Suprapubic skin (tissue), 4 donors: ENCODE results near the gene TNIP1. TPM values are rescaled to one million over a fixed set of nuclear protein-coding genes. Genes with fewer than 3 reads are reported as not detected.

Source experiments
- DNase-seq, 2 donors: peaks; one replicate each; pipeline ENCODE4 v3.0.0-alpha.2; 2019; ENCODE audit warnings: low spot score in 2 of 2
- H3K27ac ChIP-seq: fragments of 200-600 bp; sonication (generic); one replicate; pipeline ENCODE4 v1.5.1; 2019
- H3K27me3 ChIP-seq: fragments of 200-600 bp; sonication (generic); one replicate; pipeline ENCODE4 v1.5.1; 2019
- H3K36me3 ChIP-seq: fragments of 200-600 bp; sonication (generic); one replicate; pipeline ENCODE4 v1.5.1; 2019
- H3K4me1 ChIP-seq: fragments of 200-600 bp; sonication (generic); one replicate; pipeline ENCODE4 v1.5.1; 2019
- H3K4me3 ChIP-seq: fragments of 200-600 bp; sonication (generic); one replicate; pipeline ENCODE4 v1.5.1; 2019; ENCODE audit warnings: mild to moderate bottlenecking
- H3K9me3 ChIP-seq: fragments of 200-600 bp; sonication (generic); one replicate; pipeline ENCODE4 v1.5.1; 2019
- EP300 ChIP-seq: sonication (generic); formaldehyde crosslinking; IDR thresholded peaks from one replicate; pipeline ENCODE4 v1.6.1; 2017; ENCODE audit warnings: antibody characterized with exemption
- POLR2A ChIP-seq, 2 donors: fragments of 450-650 bp; IDR thresholded peaks; one replicate each; pipeline ENCODE4 v1.6.1; 2017; ENCODE audit warnings: antibody characterized with exemption in 2 of 2, mild to moderate bottlenecking in 2 of 2, moderate library complexity in 2 of 2
- POLR2AphosphoS5 ChIP-seq, 3 donors: sonication (generic); formaldehyde crosslinking; IDR thresholded peaks; one replicate each; pipeline ENCODE4 v1.6.1; 2017; ENCODE audit warnings: antibody characterized with exemption in 3 of 3
- WGBS: methylation state at CpG from one replicate; pipeline ENCODE4 v1.1.5; 2018; 5-methylcytosine and 5-hydroxymethylcytosine counted together
- total RNA-seq, 4 donors: library from RNA; depleted of rRNA; stranded (reverse); fragments of >200 nt; gene quantifications; one replicate each; pipeline ENCODE4 v1.1.0, GENCODE V29; 2016
- TF ChIP-seq, protein P1 (sequence below), 2 donors: fragments of 200-600 bp in 1 of 2; fragments of 450-650 bp in 1 of 2; sonication (generic) in 1 of 2; IDR thresholded peaks; one replicate each; pipeline ENCODE4 v1.5.1; 2016 to 2019; ENCODE audit warnings: antibody characterized with exemption in 2 of 2, mild to moderate bottlenecking in 1 of 2, moderate library complexity in 1 of 2

Gene TNIP1
- total RNA-seq, 4 donors from 2014 or later, result 47.5 to 94.7 (median 70.9) TPM

DNA sequence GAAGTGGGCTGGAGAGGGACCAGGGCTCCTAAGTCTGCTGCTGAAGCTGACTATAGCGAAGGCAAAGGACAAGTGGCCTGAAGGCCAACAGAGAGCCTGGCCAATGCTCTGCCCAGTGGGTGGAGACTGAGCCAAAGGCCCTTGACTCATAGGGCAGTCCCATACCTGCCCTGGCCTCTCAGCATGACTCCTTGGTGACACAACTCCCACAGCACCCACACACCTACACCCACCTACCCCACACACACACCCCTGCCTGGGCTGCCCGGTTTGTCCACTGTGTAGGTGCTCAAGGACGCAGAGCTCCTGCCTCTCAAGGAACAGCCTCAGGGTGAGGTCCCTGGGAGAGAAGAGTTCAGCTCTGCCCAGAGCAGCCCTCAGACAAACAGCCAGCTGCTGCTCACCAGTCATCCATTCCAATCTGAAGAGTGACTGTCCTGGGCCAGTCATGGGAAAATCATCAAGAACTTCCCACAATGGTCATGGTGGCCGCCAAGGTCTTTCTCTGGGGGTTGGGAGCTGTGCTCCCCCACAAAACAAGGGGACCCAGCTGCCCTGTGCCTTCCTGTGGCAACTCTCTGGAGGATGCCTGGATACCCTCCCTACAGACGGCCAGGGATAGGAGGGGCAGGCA, 5.0 kb downstream of the TNIP1 start:
- peaks cover 7% of the 10 kb centered on the region for H3K36me3 ChIP-seq
- no peaks in the 10 kb centered on the region for H3K9me3 ChIP-seq
- no peak overlapping the region for H3K27ac ChIP-seq
- H3K27me3 ChIP-seq, result no peaks in the 10 kb centered on the region
- TF ChIP-seq EP300, result no peak
- TF ChIP-seq POLR2AphosphoS5 (IDR thresholded peaks at IDR 0.05), result no peak
- no peak for TF ChIP-seq POLR2A (IDR thresholded peaks at IDR 0.05)
- TF ChIP-seq, protein P1, sequence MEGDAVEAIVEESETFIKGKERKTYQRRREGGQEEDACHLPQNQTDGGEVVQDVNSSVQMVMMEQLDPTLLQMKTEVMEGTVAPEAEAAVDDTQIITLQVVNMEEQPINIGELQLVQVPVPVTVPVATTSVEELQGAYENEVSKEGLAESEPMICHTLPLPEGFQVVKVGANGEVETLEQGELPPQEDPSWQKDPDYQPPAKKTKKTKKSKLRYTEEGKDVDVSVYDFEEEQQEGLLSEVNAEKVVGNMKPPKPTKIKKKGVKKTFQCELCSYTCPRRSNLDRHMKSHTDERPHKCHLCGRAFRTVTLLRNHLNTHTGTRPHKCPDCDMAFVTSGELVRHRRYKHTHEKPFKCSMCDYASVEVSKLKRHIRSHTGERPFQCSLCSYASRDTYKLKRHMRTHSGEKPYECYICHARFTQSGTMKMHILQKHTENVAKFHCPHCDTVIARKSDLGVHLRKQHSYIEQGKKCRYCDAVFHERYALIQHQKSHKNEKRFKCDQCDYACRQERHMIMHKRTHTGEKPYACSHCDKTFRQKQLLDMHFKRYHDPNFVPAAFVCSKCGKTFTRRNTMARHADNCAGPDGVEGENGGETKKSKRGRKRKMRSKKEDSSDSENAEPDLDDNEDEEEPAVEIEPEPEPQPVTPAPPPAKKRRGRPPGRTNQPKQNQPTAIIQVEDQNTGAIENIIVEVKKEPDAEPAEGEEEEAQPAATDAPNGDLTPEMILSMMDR (IDR thresholded peaks at IDR 0.05), result no peak
- H3K4me1 ChIP-seq, result peaks cover 56% of the 10 kb centered on the region
- H3K4me3 ChIP-seq, result no peak overlapping the region
- DNase-seq, result no peak
- WGBS, result 75% methylated on average over 4 of the region's 5 CpGs

DNA sequence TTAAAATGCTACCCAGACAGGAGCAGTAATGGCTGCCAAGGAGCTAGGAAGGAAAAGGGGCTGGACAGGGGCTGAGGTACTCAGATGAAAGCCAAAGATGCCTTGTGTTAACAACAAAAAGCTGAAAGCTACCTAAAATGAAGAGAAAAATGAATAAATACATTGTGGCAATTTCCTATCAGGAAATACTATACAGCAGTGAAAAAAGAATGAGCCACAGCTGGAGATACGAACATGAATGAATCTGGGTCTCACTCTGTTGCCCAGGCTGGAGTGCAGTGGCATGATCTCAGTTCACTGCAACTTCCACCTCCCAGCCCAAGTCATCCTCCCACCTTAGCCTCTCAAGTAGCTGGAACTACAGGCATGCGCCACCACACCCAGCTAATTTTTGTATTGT, 6.3 kb downstream of the TNIP1 start:
- Histone ChIP-seq H3K36me3 (peaks cover 7% of the 10 kb centered on the region), H3K27ac (no peak overlapping the region), H3K4me1 (peaks cover 56% of the 10 kb centered on the region), H3K27me3 (no peaks in the 10 kb centered on the region), H3K4me3 (no peak overlapping the region), H3K9me3 (no peaks in the 10 kb centered on the region)
- no peak for DNase-seq
- 95% methylated on average over 2 of the region's 2 CpGs for WGBS
- TF ChIP-seq POLR2AphosphoS5 (IDR thresholded peaks at IDR 0.05), result no peak
- no peak for TF ChIP-seq EP300
- no peak for TF ChIP-seq POLR2A (IDR thresholded peaks at IDR 0.05)
- TF ChIP-seq, protein P1 (IDR thresholded peaks at IDR 0.05), result no peak

DNA sequence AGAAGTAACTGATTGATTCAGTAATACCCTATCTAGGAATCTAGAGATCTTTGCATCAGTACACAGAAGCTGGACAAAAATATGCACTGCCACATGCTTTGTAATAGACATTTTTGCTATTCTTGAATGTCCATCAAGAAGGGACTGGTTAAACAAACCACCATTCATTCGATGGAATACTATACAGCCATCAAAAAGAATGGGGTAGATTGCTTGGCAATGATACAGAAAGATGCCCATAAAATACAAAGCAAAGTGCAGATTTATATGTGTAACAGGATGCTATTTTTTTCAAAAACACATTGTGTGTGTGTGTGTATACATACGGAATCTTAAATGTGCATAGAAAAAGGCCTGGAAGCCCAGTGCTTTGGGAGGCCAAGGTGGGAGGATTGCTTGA, 7.6 kb downstream of the TNIP1 start:
- H3K4me1 ChIP-seq, result peaks cover 56% of the 10 kb centered on the region
- 95% methylated on average over 2 of the region's 2 CpGs for WGBS
- TF ChIP-seq POLR2AphosphoS5 (IDR thresholded peaks at IDR 0.05) (no peak), POLR2A (IDR thresholded peaks at IDR 0.05) (no peak)
- TF ChIP-seq, protein P1 (IDR thresholded peaks at IDR 0.05), result no peak
- DNase-seq, result no peak
- no peak overlapping the region for H3K4me3 ChIP-seq
- no peaks in the 10 kb centered on the region for H3K36me3 ChIP-seq
- no peaks in the 10 kb centered on the region for H3K27me3 ChIP-seq
- H3K9me3 ChIP-seq, result no peaks in the 10 kb centered on the region
- H3K27ac ChIP-seq, result no peak overlapping the region

DNA sequence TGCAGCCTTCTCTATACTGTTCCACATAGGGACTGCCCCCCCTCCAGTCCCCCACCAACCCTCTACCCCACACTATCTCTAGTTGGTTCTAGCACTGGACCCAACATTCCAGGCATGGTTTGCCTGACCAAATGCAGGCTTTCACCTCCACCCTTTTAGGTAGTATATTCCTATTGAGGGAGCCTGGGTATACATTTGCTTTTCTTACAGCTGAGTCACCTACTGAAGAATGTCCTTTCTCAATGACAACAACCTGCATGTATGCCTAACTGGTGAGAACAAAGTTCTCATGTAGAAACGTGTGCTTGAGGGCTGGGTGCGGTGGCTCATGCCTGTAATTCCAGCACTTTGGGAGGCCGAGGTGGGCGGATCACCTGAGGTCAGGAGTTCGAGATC, 8.2 kb downstream of the TNIP1 start:
- Histone ChIP-seq H3K4me3 (no peak overlapping the region), H3K4me1 (peaks cover 56% of the 10 kb centered on the region), H3K27me3 (no peaks in the 10 kb centered on the region), H3K27ac (peak overlapping the region; percentile 22), H3K9me3 (no peaks in the 10 kb centered on the region), H3K36me3 (no peaks in the 10 kb centered on the region)
- 47% methylated on average over 5 of the region's 5 CpGs for WGBS
- TF ChIP-seq POLR2A (IDR thresholded peaks at IDR 0.05), result no peak
- TF ChIP-seq EP300, result no peak
- TF ChIP-seq, protein P1 (IDR thresholded peaks at IDR 0.05), result no peak
- DNase-seq, result no peak

DNA sequence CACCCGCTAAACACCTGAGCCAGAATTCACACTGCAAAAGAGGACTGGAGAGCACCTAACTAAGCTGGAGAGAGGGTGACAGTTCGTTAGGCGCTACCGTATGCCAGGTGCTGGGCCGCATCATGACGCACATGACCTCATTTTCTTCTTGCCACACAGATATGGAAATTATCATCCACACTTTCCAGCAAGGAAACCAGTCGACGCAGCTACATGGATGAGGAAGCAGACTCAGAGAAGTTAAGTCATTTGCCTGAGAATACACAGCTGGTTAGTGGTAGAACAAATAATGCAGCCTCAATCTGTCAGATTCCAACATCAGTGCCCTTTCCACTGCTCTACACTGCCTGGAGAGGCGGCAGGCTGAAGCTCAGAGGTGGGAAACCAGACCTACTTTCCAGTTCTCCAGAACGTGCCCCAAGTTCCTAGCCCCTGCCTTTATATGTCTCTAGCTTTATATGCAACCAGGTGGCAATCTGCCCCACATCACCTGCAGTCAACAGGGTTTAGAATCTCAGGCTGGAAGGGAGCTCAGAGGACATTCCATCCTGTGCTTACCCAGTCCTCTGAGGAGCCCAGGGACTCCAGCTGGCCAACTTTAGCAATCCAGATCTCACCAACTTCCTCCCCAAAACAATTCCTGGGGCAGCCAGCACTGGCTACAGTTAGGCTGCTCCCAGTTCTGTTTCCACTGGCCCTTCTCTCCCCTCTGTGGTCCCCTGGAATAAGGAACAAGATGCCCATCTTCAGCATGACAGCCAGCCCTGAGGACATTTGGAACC, 8.8 kb downstream of the TNIP1 start:
- Histone ChIP-seq H3K27ac (peak overlapping the region; percentile 22), H3K4me3 (no peak overlapping the region), H3K36me3 (peaks cover 5% of the 10 kb centered on the region), H3K4me1 (peaks cover 57% of the 10 kb centered on the region), H3K27me3 (no peaks in the 10 kb centered on the region), H3K9me3 (no peaks in the 10 kb centered on the region)
- TF ChIP-seq, protein P1 (IDR thresholded peaks at IDR 0.05), result no peak
- no peak for TF ChIP-seq POLR2AphosphoS5 (IDR thresholded peaks at IDR 0.05)
- TF ChIP-seq POLR2A (IDR thresholded peaks at IDR 0.05), result no peak
- no peak for TF ChIP-seq EP300
- 90% methylated on average over 10 of the region's 10 CpGs for WGBS
- no peak for DNase-seq
